BLaER1 treated with 17β-estradiol and CSF1 and Interleukin-3, amounts not matched to agents 10 nM and 100 nM (cell line): ENCODE results near the gene SOAT2.

ENCODE experiments used
- H3K27ac ChIP-seq, 11 experiments: shearing (Covaris generic); formaldehyde crosslinking; 2 replicates each; pipeline ENCODE4 v1.8.1; 2022
- H3K27me3 ChIP-seq, 11 experiments: shearing (Covaris generic); formaldehyde crosslinking; 2 replicates each; pipeline ENCODE4 v1.8.1; 2022
- H3K36me3 ChIP-seq, 11 experiments: shearing (Covaris generic); formaldehyde crosslinking; 2 replicates each; pipeline ENCODE4 v1.8.1; 2022
- H3K4me1 ChIP-seq, 10 experiments: shearing (Covaris generic); formaldehyde crosslinking; 2 replicates each; pipeline ENCODE4 v1.8.1; 2022
- H3K4me2 ChIP-seq, 11 experiments: shearing (Covaris generic); formaldehyde crosslinking; 2 replicates each; pipeline ENCODE4 v1.8.1; 2022
- H3K4me3 ChIP-seq, 10 experiments: shearing (Covaris generic); formaldehyde crosslinking; 2 replicates each; pipeline ENCODE4 v1.8.1; 2022
- H3K9ac ChIP-seq, 11 experiments: shearing (Covaris generic); formaldehyde crosslinking; 2 replicates each; pipeline ENCODE4 v1.8.1; 2022
- H3K9me3 ChIP-seq, 11 experiments: shearing (Covaris generic); formaldehyde crosslinking; replicated peaks in 1 of 11; 2 replicates each; pipeline ENCODE4 v1.8.1; 2022
- H4K20me1 ChIP-seq, 11 experiments: shearing (Covaris generic); formaldehyde crosslinking; 2 replicates each; pipeline ENCODE4 v1.8.1; 2022
- Cebpa-rat ChIP-seq, 11 experiments: shearing (Covaris generic); IDR thresholded peaks; 2 replicates each; pipeline ENCODE4 v1.8.1; 2022

The SOAT2 gene

GRCh38 chr12:53058674-53059433 lies 44.4 kb upstream of the SOAT2 start:
- Histone ChIP-seq H3K4me1 (peaks cover under 1 to 16% (median 10%) of the 10 kb centered on the region in 10 experiments; a peak in 19 of 20 replicates), H3K9ac (no peak overlapping the region), H3K4me2 (no peak overlapping the region), H3K27me3 (no peaks in the 10 kb centered on the region), H4K20me1 (peaks cover 0 to 8% (median 0%) of the 10 kb centered on the region in 11 experiments; a peak in 3 of 22 replicates), H3K4me3 (no peak overlapping the region), H3K9me3 (no peaks in the 10 kb centered on the region), H3K27ac (no peak overlapping the region), H3K36me3 (peaks cover 0 to 5% (median 0%) of the 10 kb centered on the region in 11 experiments; a peak in 5 of 22 replicates)
- no peak for TF ChIP-seq Cebpa-rat (IDR thresholded peaks at IDR 0.05)

DNA sequence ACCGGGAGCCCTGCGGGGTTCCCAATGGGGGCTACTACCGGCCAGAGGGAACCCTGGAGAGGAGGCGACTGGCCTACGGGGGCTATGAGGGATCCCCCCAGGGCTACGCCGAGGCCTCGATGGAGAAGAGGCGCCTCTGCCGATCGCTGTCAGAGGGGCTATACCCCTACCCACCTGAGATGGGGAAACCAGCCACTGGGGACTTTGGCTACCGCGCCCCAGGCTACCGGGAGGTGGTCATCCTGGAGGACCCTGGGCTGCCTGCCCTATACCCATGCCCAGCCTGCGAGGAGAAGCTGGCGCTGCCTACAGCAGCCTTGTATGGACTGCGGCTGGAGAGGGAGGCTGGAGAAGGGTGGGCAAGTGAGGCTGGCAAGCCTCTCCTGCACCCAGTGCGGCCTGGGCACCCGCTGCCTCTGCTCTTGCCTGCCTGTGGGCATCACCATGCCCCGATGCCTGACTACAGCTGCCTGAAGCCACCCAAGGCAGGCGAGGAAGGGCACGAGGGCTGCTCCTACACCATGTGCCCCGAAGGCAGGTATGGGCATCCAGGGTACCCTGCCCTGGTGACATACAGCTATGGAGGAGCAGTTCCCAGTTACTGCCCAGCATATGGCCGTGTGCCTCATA lies 43.7 kb upstream of the SOAT2 start:
- no peak overlapping the region for H3K4me2 ChIP-seq
- peaks cover 0 to 8% (median 0%) of the 10 kb centered on the region in 11 experiments; a peak in 3 of 22 replicates for H4K20me1 ChIP-seq
- H3K4me3 ChIP-seq = no peak overlapping the region
- H3K9ac ChIP-seq = peak overlapping the region in 1 of 11 experiments; percentile 10; a peak in 2 of 22 replicates
- peaks cover 0 to 12% (median 4%) of the 10 kb centered on the region in 11 experiments; a peak in 13 of 22 replicates for H3K36me3 ChIP-seq
- H3K27me3 ChIP-seq = no peaks in the 10 kb centered on the region
- H3K9me3 ChIP-seq = no peaks in the 10 kb centered on the region
- no peak overlapping the region for H3K27ac ChIP-seq
- no peak for TF ChIP-seq Cebpa-rat (IDR thresholded peaks at IDR 0.05)
- H3K4me1 ChIP-seq = peaks cover 0 to 21% (median 15%) of the 10 kb centered on the region in 10 experiments; a peak in 16 of 20 replicates

- TF ChIP-seq Cebpa-rat (IDR thresholded peaks at IDR 0.05) = no peak
- Histone ChIP-seq H3K4me1 (peaks cover 0 to 17% (median 12%) of the 10 kb centered on the region in 10 experiments; a peak in 14 of 20 replicates), H3K9ac (peak overlapping the region in 1 of 11 experiments; percentile 10; a peak in 1 of 22 replicates), H3K36me3 (peaks cover 5 to 18% (median 10%) of the 10 kb centered on the region in 11 experiments; a peak in 19 of 22 replicates), H3K27ac (no peak overlapping the region), H4K20me1 (peaks cover 0 to 8% (median 0%) of the 10 kb centered on the region in 11 experiments; a peak in 6 of 22 replicates), H3K4me3 (no peak overlapping the region), H3K27me3 (no peaks in the 10 kb centered on the region), H3K9me3 (no peaks in the 10 kb centered on the region), H3K4me2 (no peak overlapping the region)
These were observed 43.1 kb upstream of the SOAT2 start for GRCh38 chr12:53060064-53060720.

DNA sequence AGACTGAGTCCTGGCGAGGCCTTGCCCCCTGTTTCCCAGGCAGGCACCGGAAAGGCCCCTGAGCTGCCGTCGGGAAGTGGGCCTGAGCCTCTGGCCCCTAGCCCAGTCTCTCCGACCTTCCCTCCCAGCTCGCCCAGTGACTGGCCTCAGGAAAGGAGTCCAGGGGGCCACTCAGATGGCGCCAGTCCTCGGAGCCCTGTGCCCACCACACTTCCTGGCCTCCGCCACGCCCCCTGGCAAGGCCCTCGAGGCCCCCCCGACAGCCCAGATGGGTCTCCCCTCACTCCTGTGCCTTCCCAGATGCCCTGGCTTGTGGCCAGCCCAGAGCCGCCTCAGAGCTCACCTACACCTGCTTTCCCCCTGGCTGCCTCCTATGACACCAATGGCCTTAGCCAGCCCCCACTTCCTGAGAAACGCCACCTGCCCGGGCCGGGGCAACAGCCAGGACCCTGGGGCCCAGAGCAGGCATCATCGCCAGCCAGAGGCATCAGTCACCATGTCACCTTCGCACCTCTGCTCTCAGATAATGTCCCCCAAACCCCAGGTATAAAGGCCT lies 42.5 kb upstream of the SOAT2 start:
- TF ChIP-seq Cebpa-rat (IDR thresholded peaks at IDR 0.05) = no peak
- Histone ChIP-seq H3K4me2 (no peak overlapping the region), H3K9me3 (no peaks in the 10 kb centered on the region), H4K20me1 (peaks cover 0 to 14% (median 0%) of the 10 kb centered on the region in 11 experiments; a peak in 6 of 22 replicates), H3K4me1 (peaks cover 0 to 22% (median 15%) of the 10 kb centered on the region in 10 experiments; a peak in 15 of 20 replicates), H3K4me3 (no peak overlapping the region), H3K27me3 (no peaks in the 10 kb centered on the region), H3K36me3 (peaks cover 11 to 24% (median 16%) of the 10 kb centered on the region in 11 experiments; a peak in 21 of 22 replicates), H3K27ac (no peak overlapping the region), H3K9ac (no peak overlapping the region)

GRCh38 chr12:53061404-53062010 lies 41.8 kb upstream of the SOAT2 start:
- Histone ChIP-seq H3K4me2 (no peak overlapping the region), H3K27me3 (no peaks in the 10 kb centered on the region), H4K20me1 (peaks cover 0 to 14% (median 0%) of the 10 kb centered on the region in 11 experiments; a peak in 6 of 22 replicates), H3K36me3 (peaks cover 12 to 29% (median 17%) of the 10 kb centered on the region in 11 experiments; a peak in 21 of 22 replicates), H3K4me1 (peaks cover 5 to 29% (median 22%) of the 10 kb centered on the region in 10 experiments; a peak in 19 of 20 replicates), H3K9ac (peak overlapping the region in 1 of 11 experiments; percentile 48; a peak in 1 of 22 replicates), H3K27ac (no peak overlapping the region), H3K9me3 (no peaks in the 10 kb centered on the region), H3K4me3 (no peak overlapping the region)
- TF ChIP-seq Cebpa-rat (IDR thresholded peaks at IDR 0.05) = no peak

- H3K36me3 ChIP-seq = peaks cover 13 to 34% (median 17%) of the 10 kb centered on the region in 11 experiments; a peak in 21 of 22 replicates
- H3K9me3 ChIP-seq = no peaks in the 10 kb centered on the region
- no peak overlapping the region for H3K4me2 ChIP-seq
- no peak for TF ChIP-seq Cebpa-rat (IDR thresholded peaks at IDR 0.05)
- no peak overlapping the region for H3K9ac ChIP-seq
- peaks cover 0 to 15% (median 0%) of the 10 kb centered on the region in 11 experiments; a peak in 6 of 22 replicates for H4K20me1 ChIP-seq
- no peak overlapping the region for H3K27ac ChIP-seq
- peaks cover 7 to 36% (median 26%) of the 10 kb centered on the region in 10 experiments; a peak in 19 of 20 replicates for H3K4me1 ChIP-seq
- H3K4me3 ChIP-seq = no peak overlapping the region
- H3K27me3 ChIP-seq = no peaks in the 10 kb centered on the region
These were observed 41.0 kb upstream of the SOAT2 start for GRCh38 chr12:53062011-53062961.

DNA sequence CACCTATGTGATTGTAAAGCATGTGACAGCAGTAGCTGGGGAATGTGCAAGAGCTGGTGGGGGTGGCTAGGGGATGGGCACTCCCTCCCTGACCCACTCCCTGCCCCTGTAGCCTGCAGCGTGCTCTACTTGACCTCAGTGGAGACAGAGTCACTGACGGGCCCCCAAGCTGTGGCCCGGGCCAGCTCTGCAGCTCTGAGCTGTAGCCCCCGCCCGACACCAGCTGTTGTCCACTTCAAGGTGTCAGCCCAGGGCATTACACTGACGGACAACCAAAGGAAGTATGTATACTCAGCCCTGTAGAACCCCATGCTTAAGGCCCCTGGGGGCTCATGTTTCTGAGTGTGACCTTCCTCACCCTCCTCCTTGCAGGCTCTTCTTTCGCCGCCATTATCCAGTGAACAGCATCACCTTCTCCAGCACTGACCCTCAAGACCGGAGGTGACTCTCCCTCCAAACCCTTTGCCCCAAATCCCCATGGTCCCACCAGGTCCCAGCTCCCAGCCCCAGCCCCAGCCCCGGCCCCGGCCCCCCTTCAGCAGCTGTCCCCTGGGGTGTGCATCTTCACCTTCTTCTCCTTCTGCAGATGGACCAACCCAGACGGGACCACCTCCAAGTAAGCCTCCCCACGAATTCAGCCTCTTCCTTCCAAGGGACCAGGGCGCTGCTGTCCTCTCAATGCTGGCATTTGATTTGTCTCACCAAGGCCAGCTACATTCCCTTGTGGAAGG lies 40.1 kb upstream of the SOAT2 start:
- Histone ChIP-seq H3K27ac (no peak overlapping the region), H3K4me2 (peak overlapping the region in 3 of 11 experiments; percentile 48 to 51 (median 51); a peak in 1 of 22 replicates), H3K4me1 (peaks cover 7 to 43% (median 27%) of the 10 kb centered on the region in 10 experiments; a peak in 19 of 20 replicates), H3K27me3 (no peaks in the 10 kb centered on the region), H3K36me3 (peaks cover 14 to 43% (median 25%) of the 10 kb centered on the region in 11 experiments; a peak in 21 of 22 replicates), H3K9ac (no peak overlapping the region), H3K4me3 (no peak overlapping the region), H3K9me3 (no peaks in the 10 kb centered on the region), H4K20me1 (peaks cover 0 to 24% (median 0%) of the 10 kb centered on the region in 11 experiments; a peak in 6 of 22 replicates)
- TF ChIP-seq Cebpa-rat (IDR thresholded peaks at IDR 0.05) = no peak
